ENCODE data around the gene BCAP31. TPM values are rescaled to one million over a fixed set of nuclear protein-coding genes. Genes with fewer than 3 reads are reported as not detected.
A peak's percentile ranks its signal among the peaks of the same experiment; 100 is the strongest.

BCAP31 gene
- total RNA-seq, 2 donors from 2014 or later, result 192 to 206 TPM

DNA sequence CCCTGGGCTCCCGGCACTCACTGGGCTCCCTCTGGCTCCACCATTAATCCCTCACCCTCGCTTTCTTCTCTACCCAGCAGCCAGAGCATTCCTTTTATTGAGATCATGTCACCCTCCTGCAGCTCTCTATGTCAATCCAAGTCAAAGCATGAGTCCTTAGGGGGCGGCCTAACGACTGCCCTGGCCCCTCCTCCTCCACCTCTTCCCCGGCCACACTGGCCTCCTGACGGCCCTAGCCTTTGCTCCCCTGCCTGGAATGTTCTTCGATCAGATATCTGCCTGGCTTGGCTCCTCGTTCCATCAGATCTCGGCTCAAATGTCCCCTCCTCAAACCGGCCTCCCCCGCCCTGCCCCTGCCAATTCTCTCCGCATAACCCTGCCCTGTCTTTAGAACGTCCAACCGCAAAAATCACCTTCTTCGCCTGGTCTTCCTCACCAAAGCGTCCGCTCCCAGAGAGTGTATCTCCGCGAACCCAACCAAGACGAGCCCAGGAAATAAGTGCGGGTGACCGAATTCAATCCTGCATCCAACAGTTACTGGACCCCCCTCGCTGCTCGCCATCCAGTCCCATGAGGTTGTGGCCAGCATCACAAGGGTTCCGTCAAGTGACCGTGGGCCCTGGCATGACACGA, 49.9 kb downstream of the BCAP31 start:
- no peak for TF ChIP-seq CTCF (conservative IDR thresholded peaks at IDR 0.05)
- peaks cover 5% of the 10 kb centered on the region for H3K4me1 Mint-ChIP-seq
- H3K27ac Mint-ChIP-seq, result no peak overlapping the region
- H3K27me3 ChIP-seq (ENCODE audit: control insufficient read depth, insufficient read depth, low read length, poor library complexity, severe bottlenecking), result no peaks in the 10 kb centered on the region
- no peak overlapping the region for H3K9ac ChIP-seq (ENCODE audit: extremely low read depth, low read length, poor library complexity, severe bottlenecking)
- H3K4me1 ChIP-seq (ENCODE audit: control insufficient read depth, insufficient read depth, low read length), result no peaks in the 10 kb centered on the region
- no peaks in the 10 kb centered on the region for H3K36me3 ChIP-seq (ENCODE audit: control insufficient read depth, insufficient read depth, low read length)
- no peak overlapping the region for H3K27ac ChIP-seq (ENCODE audit: low read depth, low read length)
- WGBS, 2 experiments (ENCODE audit: insufficient coverage in 1 of 2, insufficient read length in 1 of 2), result 72 to 84% methylated on average over 5 to 27 of the region's 27 CpGs
- H3K36me3 Mint-ChIP-seq (ENCODE audit: low read depth), result no peaks in the 10 kb centered on the region
- H3K9me3 ChIP-seq (ENCODE audit: control insufficient read depth, low read length), result no peaks in the 10 kb centered on the region
- DNase-seq, result peak; percentile 59
- H3K4me3 Mint-ChIP-seq, result peak overlapping the region; percentile 40
- peaks cover 63% of the 10 kb centered on the region for H3K9me3 Mint-ChIP-seq
- H3K4me3 ChIP-seq (ENCODE audit: low read length), result no peak overlapping the region
- H3K27me3 Mint-ChIP-seq (ENCODE audit: insufficient read depth), result peaks cover 26% of the 10 kb centered on the region

- DNase-seq, result peak; percentile 59
- H3K27ac Mint-ChIP-seq, result no peak within 1 kb of the TSS
- Histone ChIP-seq H3K9ac (ENCODE audit: extremely low read depth, low read length, poor library complexity, severe bottlenecking) (no peak within 1 kb of the TSS), H3K4me1 (ENCODE audit: control insufficient read depth, insufficient read depth, low read length) (no peaks in the 10 kb centered on the region), H3K36me3 (ENCODE audit: control insufficient read depth, insufficient read depth, low read length) (no peaks in the 10 kb centered on the region), H3K9me3 (ENCODE audit: control insufficient read depth, low read length) (no peaks in the 10 kb centered on the region), H3K4me3 (ENCODE audit: low read length) (no peak within 1 kb of the TSS), H3K27me3 (ENCODE audit: control insufficient read depth, insufficient read depth, low read length, poor library complexity, severe bottlenecking) (no peaks in the 10 kb centered on the region), H3K27ac (ENCODE audit: low read depth, low read length) (no peak within 1 kb of the TSS)
- peaks cover 5% of the 10 kb centered on the region for H3K4me1 Mint-ChIP-seq
- peaks cover 58% of the 10 kb centered on the region for H3K9me3 Mint-ChIP-seq
- 13 to 37% methylated on average over 5 to 90 of the region's 98 CpGs for WGBS, 2 experiments (ENCODE audit: insufficient coverage in 1 of 2, insufficient read length in 1 of 2)
- peak within 1 kb of the TSS; percentile 40 for H3K4me3 Mint-ChIP-seq
- H3K36me3 Mint-ChIP-seq (ENCODE audit: low read depth), result no peaks in the 10 kb centered on the region
- H3K27me3 Mint-ChIP-seq (ENCODE audit: insufficient read depth), result peaks cover 23% of the 10 kb centered on the region
- TF ChIP-seq CTCF (conservative IDR thresholded peaks at IDR 0.05), result no peak
Observed at GRCh38 chrX:153673428-153674218, 50.6 kb downstream of the BCAP31 start, which contains the start of gene PNCK. Gene PNCK (minus strand): TSS chrX:153673813. CDS start chrX:153673076, 737 bp downstream.

DNA sequence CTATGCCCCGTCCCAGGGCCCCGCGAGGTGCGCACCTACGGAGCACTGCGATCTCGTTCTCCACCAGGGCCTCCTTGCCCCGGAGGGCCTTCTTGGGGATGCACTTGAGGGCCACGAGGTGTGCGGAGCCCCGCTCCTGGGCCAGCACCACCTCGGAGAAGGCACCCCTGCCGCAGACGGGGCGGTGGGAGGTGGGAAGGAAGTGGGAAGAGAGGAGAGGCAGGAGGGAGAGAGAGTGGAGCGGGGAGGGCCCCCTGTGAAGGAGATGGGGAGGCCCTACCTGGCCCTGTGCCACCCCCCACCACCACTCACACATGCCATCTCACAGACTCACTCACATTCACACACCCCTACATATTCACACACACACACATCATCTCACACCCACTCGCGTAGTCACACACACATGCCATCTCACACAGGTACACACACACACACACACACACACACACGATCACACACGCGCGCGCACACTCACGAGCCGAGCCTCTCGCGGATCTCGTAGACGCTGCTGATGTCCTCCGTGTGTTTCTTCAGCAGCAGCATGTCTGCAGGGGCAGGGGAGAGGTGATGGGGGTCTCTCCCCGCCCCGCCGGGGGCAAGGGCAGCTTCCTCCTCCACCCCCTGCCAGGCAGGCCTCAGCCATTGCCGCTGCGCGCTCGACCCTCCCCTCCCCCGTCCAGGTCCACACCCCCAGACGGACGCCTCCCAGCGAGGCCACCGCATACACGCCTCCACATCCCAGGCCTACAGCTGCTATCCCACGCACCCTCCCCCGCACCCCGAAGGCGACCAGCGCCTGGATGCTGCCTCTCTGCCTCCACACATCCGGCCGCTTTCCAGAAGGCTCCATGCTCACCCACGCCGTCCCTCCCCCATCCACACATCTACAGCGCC, 51.4 kb downstream of the BCAP31 start:
- H3K27ac Mint-ChIP-seq, result no peak overlapping the region
- H3K36me3 ChIP-seq (ENCODE audit: control insufficient read depth, insufficient read depth, low read length), result no peaks in the 10 kb centered on the region
- H3K4me3 Mint-ChIP-seq, result no peak overlapping the region
- WGBS, 2 experiments (ENCODE audit: insufficient coverage in 1 of 2, insufficient read length in 1 of 2), result 58% methylated on average over 38 of the region's 53 CpGs; no CpG with 5 or more reads in 1 of the 2 experiments
- no peaks in the 10 kb centered on the region for H3K36me3 Mint-ChIP-seq (ENCODE audit: low read depth)
- H3K4me1 ChIP-seq (ENCODE audit: control insufficient read depth, insufficient read depth, low read length), result no peaks in the 10 kb centered on the region
- DNase-seq, result peak; percentile 55
- H3K9ac ChIP-seq (ENCODE audit: extremely low read depth, low read length, poor library complexity, severe bottlenecking), result no peak overlapping the region
- H3K27ac ChIP-seq (ENCODE audit: low read depth, low read length), result no peak overlapping the region
- H3K27me3 ChIP-seq (ENCODE audit: control insufficient read depth, insufficient read depth, low read length, poor library complexity, severe bottlenecking), result no peaks in the 10 kb centered on the region
- H3K4me3 ChIP-seq (ENCODE audit: low read length), result no peak overlapping the region
- no peak for TF ChIP-seq CTCF (conservative IDR thresholded peaks at IDR 0.05)
- peaks cover 60% of the 10 kb centered on the region for H3K9me3 Mint-ChIP-seq
- no peaks in the 10 kb centered on the region for H3K9me3 ChIP-seq (ENCODE audit: control insufficient read depth, low read length)
- peaks cover 5% of the 10 kb centered on the region for H3K4me1 Mint-ChIP-seq
- peaks cover 24% of the 10 kb centered on the region for H3K27me3 Mint-ChIP-seq (ENCODE audit: insufficient read depth)
